Hepatocyte (in vitro differentiated cells): Measurements from ENCODE around the gene NOSTRIN. TPM values are rescaled to one million over a fixed set of nuclear protein-coding genes. Genes with fewer than 3 reads are reported as not detected.
A peak's percentile ranks its signal among the peaks of the same experiment; 100 is the strongest.

Experiments
- DNase-seq: peaks from one replicate; pipeline ENCODE4 v3.0.0-alpha.2; 2016; ENCODE audit warnings: low spot score
- H2AFZ ChIP-seq: fragments of 200-600 bp; sonication (generic); 2 replicates; pipeline ENCODE4 v1.6.0; 2016; ENCODE audit warnings: antibody characterized with exemption, mild to moderate bottlenecking
- H3K27ac ChIP-seq: fragments of 200-600 bp; sonication (generic); 2 replicates; pipeline ENCODE4 v1.5.1; 2016; ENCODE audit warnings: mild to moderate bottlenecking
- H3K27me3 ChIP-seq: fragments of 200-600 bp; sonication (generic); 2 replicates; pipeline ENCODE4 v1.6.1; 2016
- H3K36me3 ChIP-seq: fragments of 200-600 bp; sonication (generic); replicated peaks from 2 replicates; pipeline ENCODE4 v1.5.1; 2016; ENCODE audit warnings: low read depth; ENCODE audit not compliant: insufficient read depth
- H3K4me1 ChIP-seq: fragments of 200-600 bp; sonication (generic); 2 replicates; pipeline ENCODE4 v1.5.1; 2016; ENCODE audit warnings: mild to moderate bottlenecking, moderate library complexity; ENCODE audit not compliant: insufficient read depth
- H3K4me2 ChIP-seq: fragments of 200-600 bp; sonication (generic); 2 replicates; pipeline ENCODE4 v1.6.0; 2016
- H3K4me3 ChIP-seq: fragments of 200-600 bp; sonication (generic); 2 replicates; pipeline ENCODE4 v1.5.1; 2016; ENCODE audit warnings: mild to moderate bottlenecking
- H3K79me2 ChIP-seq: fragments of 200-600 bp; sonication (generic); 2 replicates; pipeline ENCODE4 v1.6.0; 2017; ENCODE audit warnings: mild to moderate bottlenecking
- H3K9me2 ChIP-seq: fragments of 200-600 bp; sonication (generic); replicated peaks from 2 replicates; pipeline ENCODE4 v1.6.0; 2017; ENCODE audit warnings: mild to moderate bottlenecking; ENCODE audit not compliant: insufficient read depth
- H3K9me3 ChIP-seq: fragments of 200-600 bp; sonication (generic); 2 replicates; pipeline ENCODE4 v1.5.1; 2016; ENCODE audit warnings: low read depth, mild to moderate bottlenecking
- H4K20me1 ChIP-seq: fragments of 200-600 bp; sonication (generic); 2 replicates; pipeline ENCODE4 v1.6.0; 2016; ENCODE audit warnings: mild to moderate bottlenecking; ENCODE audit not compliant: insufficient read depth, poor library complexity, severe bottlenecking
- CTCF ChIP-seq: fragments of 200-600 bp; sonication (generic); IDR thresholded peaks from 2 replicates; pipeline ENCODE4 v1.5.1; 2016; ENCODE audit warnings: antibody characterized with exemption, mild to moderate bottlenecking; ENCODE audit not compliant: poor library complexity
- EZH2 ChIP-seq: fragments of 200-600 bp; sonication (generic); IDR thresholded peaks from 2 replicates; pipeline ENCODE4 v1.6.1; 2016; ENCODE audit warnings: antibody characterized with exemption, mild to moderate bottlenecking, borderline replicate concordance
- EZH2phosphoT487 ChIP-seq: fragments of 200-600 bp; sonication (generic); IDR thresholded peaks from one replicate; pipeline ENCODE4 v1.6.1; 2018; ENCODE audit warnings: antibody characterized with exemption, mild to moderate bottlenecking, low read depth, moderate library complexity; ENCODE audit not compliant: unreplicated experiment, severe bottlenecking
- WGBS: methylation state at CpG from one replicate; pipeline ENCODE4 v1.1.6; 2016; ENCODE audit warnings: low lambda C conversion rate; ENCODE audit errors: missing lambda C conversion rate; 5-methylcytosine and 5-hydroxymethylcytosine counted together
- polyA plus RNA-seq: library from polyadenylated mRNA; unstranded; fragments of >200 nt; fragmentation: Nextera tagmentation; extraction: Ambion mirVana; gene quantifications from 2 replicates; pipeline ENCODE4 v1.2.1, GENCODE V29; 2016
- total RNA-seq: library from RNA; depleted of rRNA; stranded (reverse); fragments of >200 nt; gene quantifications from 2 replicates; pipeline ENCODE4 v1.2.3, GENCODE V29; 2014

The NOSTRIN gene
- total and polyA plus RNA-seq, 2 experiments from 2014 or later = 10.1 to 10.7 TPM

- no peaks in the 10 kb centered on the region for H3K4me1 ChIP-seq
- no peak overlapping the region for H3K4me3 ChIP-seq
- no peak overlapping the region for H2AFZ ChIP-seq
- H3K79me2 ChIP-seq = no peaks in the 10 kb centered on the region
- no peaks in the 10 kb centered on the region for H3K27me3 ChIP-seq
- H4K20me1 ChIP-seq = no peaks in the 10 kb centered on the region
- 50% methylated on average over 3 of the region's 3 CpGs for WGBS
- no peak overlapping the region for H3K4me2 ChIP-seq
- peak; percentile 64 for TF ChIP-seq CTCF
- TF ChIP-seq EZH2phosphoT487 = no peak
- no peaks in the 10 kb centered on the region for H3K9me2 ChIP-seq
- DNase-seq = peak; percentile 62
- no peak overlapping the region for H3K27ac ChIP-seq
- no peaks in the 10 kb centered on the region for H3K9me3 ChIP-seq
- no peaks in the 10 kb centered on the region for H3K36me3 ChIP-seq
Observed at GRCh38 chr2:168758970-168759820, 43.2 kb upstream of the NOSTRIN start.

GRCh38 chr2:168765401-168765800, 37.0 kb upstream of the NOSTRIN start:
- Histone ChIP-seq H3K4me2 (no peak overlapping the region), H3K36me3 (no peaks in the 10 kb centered on the region), H4K20me1 (no peaks in the 10 kb centered on the region), H3K4me3 (no peak overlapping the region), H3K27ac (no peak overlapping the region), H3K9me2 (no peaks in the 10 kb centered on the region), H3K79me2 (no peaks in the 10 kb centered on the region), H3K4me1 (peaks cover 5% of the 10 kb centered on the region), H2AFZ (no peak overlapping the region), H3K27me3 (no peaks in the 10 kb centered on the region), H3K9me3 (no peaks in the 10 kb centered on the region)
- TF ChIP-seq EZH2phosphoT487 (no peak), EZH2 (no peak), CTCF (no peak)
- WGBS = 70% methylated on average over 1 of the region's 1 CpG
- DNase-seq = no peak

GRCh38 chr2:168766600-168766999, 35.8 kb upstream of the NOSTRIN start:
- Histone ChIP-seq H3K27ac (no peak overlapping the region), H3K79me2 (no peaks in the 10 kb centered on the region), H3K4me2 (no peak overlapping the region), H3K9me3 (no peaks in the 10 kb centered on the region), H3K4me1 (peaks cover 6% of the 10 kb centered on the region), H3K36me3 (no peaks in the 10 kb centered on the region), H2AFZ (no peak overlapping the region), H4K20me1 (no peaks in the 10 kb centered on the region), H3K27me3 (no peaks in the 10 kb centered on the region), H3K9me2 (no peaks in the 10 kb centered on the region), H3K4me3 (no peak overlapping the region)
- DNase-seq = no peak
- WGBS = 74% methylated on average over 2 of the region's 2 CpGs
- TF ChIP-seq EZH2phosphoT487 (no peak), EZH2 (no peak), CTCF (no peak)
